DMS114 treated with DMSO at 0.1 percent for 48 hours (cell line): Measurements from ENCODE around the gene USP53.
"Not testable (repeated sequence)": the region's sequence is repeated elsewhere in the genome, so short reads cannot be mapped to it uniquely, and the experiment has no call there.

Experiments used
- DNase-seq: peaks from one replicate; lab custom pipeline; 2025; ENCODE audit not compliant: unreplicated experiment; lab: John Stamatoyannopoulos, UW

Gene USP53

DNA sequence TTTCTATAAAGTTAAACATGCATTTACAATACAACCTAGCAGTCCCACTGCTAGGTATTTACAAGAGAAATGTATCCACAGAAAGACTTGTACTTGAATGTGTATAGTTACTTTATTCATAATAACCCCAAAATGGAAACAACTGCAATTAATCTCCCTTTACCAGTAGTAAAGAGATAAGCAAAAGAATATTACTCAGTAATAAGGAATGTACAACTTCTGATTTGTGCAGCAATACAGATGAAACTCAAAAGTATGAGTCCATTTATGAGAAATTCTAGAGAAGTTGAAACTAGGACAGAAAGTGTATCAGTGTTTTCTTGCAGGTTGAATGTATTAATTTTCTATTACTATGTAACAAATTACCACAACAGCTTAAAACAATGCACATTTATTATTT is 15.2 kb downstream of the USP53 start:
- DNase-seq, result no peak

DNA sequence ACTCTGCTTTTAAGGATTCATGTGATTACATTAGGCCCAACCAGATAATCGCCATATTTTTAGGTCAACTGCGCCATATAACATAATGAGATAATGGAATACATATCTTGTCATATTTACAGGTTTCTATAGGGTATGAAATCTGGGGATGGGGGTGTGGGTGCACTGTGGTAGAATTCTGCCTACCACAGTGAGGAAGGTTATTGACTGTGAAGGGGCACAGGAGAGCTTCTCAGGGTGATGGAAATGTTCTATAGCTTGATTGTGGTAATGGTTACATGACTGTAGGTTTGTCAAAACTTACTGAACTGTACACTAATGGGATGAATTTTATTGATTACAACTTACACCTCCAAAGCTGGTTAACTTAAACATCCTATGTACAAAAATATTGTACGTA is 15.9 kb downstream of the USP53 start:
- no peak for DNase-seq

DNA sequence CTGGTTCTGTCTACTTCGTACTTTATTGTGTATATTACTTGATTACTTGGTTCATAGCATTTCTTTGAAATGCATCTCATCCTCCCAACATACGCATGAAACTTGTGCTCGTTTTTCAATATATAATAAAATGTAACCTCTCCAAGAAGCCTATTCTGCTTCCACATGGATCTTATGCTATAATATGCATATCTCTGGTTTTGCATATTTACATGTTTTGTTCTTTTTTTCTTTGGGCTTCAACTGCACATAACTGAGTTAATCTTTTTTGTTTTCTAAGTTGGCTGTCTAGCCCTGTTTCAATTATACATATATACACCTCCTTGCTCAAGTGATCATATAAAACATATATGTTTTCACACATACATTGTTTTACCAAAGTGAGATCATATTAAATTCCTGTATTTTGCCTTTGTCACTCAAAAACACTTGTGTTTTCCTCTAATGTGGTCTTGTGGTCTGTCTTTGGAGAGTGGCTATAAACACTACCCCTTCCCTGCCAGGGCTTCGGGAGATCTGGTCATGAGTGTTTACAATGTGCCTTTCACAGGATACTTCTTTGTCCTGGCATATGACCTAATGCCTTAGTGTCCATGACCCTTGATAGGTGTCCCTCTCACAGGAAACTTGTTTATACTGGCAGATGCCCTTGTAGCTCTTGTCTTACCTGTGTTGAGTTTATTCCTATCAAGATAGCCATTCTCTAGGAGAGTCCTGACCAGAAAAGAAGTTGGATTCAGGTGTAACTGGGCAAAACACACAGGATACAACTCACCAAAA is 17.6 kb downstream of the USP53 start:
- DNase-seq, result no peak

DNA sequence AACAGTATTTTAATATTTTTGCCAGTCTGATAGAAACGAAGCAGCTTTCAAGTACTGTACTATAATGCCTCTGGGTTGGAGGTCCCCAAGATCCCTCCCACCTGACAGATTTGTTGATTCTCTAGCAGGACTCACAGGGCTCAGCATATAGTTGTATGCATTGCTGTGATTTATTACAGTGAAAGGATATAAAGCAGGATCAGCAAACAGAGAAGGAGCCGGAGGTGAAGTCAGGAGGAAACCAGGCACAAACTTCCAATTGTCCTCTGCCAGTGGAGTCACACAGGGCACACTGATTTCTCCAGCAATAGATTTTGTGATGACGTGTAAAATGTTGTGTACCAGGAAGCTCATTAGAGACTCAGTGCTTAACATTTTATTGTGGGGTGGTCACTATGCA is 19.0 kb downstream of the USP53 start:
- no peak for DNase-seq

- DNase-seq, result no peak
Measured at GRCh38 chr4:119232286-119232685, 19.8 kb downstream of the USP53 start.

GRCh38 chr4:119233191-119233590 is 20.7 kb downstream of the USP53 start:
- DNase-seq, result no peak

GRCh38 chr4:119233750-119234149 is 21.2 kb downstream of the USP53 start:
- DNase-seq, result no peak

DNA sequence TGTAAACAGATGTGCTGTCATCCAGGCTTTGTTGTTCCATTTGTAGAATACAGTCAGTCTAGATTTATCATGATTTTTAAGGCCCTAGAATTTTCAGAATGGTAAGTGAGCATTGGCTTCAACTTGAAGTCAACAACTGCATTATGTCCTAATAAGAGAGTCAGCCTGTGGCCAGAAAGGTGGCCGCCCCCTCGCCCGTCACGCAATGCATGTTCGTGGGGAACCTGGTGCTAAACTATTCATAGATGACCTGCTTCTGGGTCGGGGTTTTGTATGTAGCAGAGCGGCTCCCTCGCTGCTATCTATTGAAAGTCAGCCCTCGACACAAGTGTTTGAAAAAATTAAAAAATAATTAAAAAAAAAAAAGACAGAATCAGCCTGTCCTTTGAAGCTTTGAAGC is 24.7 kb downstream of the USP53 start:
- DNase-seq, result no peak

GRCh38 chr4:119237642-119238041 is 25.1 kb downstream of the USP53 start:
- no peak for DNase-seq

- no peak for DNase-seq
Measured at GRCh38 chr4:119238068-119238722, 25.7 kb downstream of the USP53 start.

DNA sequence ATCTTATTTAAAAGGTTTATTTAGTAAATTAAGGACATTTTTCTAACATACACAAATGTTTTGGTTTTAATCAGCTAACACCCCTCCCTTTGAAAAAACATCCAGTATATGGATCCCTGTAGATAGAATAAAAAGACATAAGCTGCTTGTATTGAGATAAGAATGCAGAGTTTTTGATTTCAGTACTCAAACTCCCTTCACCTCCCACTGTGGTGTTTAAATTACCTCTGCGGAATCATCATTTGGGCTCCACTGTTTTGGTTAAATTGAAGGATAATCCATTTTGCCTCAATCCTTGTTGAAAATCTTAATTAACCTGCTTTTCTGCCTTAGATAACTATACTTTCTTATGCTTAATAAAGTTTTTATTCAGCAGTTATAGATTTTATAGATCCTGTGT is 27.6 kb downstream of the USP53 start:
- no peak for DNase-seq

DNA sequence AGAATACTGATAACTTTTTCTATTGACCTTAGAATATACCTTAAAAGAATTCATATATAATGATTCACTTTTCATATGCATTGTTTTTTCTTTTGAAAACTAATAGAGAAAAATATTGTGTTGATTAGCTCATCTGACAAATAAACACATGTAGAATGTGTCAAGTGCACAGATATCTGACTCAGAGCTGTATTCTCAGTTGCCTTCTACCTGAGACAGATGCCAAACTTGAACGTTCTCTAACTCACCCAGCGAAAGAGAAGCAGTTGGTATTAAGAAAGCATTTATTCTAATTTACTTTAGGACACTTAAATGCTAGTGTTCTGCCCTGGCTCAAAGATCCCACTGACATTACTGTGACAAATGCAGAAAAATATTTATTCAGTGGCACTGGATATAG is 28.1 kb downstream of the USP53 start:
- no peak for DNase-seq

DNA sequence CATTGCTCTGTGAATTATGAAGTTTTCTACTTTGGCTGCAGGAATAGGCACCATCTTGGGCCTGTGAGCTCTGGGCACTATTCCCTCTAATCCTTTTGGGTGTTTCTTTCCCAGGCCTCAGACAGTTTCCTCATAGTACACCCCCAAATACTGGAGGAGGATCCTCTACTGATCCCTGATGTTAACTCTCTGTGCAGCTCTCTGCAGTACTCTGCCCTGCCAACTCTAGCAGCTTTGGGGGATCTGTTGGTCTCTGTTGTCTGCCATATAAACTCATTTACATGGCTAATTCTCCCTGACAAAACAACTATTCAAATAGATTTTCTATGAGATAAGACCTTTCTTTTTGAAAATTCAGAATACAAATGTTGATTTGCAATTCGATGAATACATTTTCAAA is 29.9 kb downstream of the USP53 start:
- DNase-seq, result no peak

DNA sequence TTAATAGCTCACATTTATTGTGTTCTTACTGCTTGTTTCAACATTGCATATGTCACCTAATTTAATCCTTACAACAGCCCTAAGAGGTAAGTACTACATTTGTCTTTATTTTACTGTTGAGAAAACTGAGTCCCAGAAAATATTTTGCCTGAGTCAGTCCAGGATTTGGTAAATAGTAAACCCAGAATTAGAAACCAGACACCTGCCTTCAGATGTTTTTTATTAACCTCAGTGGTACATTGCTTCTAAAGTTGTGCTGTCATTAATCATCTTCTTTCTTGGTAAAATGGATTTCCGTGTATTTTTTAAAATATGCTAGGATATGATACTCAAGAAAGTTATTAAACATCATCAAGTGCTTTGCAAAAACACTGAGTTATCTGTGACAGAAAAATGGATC is 31.4 kb downstream of the USP53 start:
- DNase-seq, result no peak

GRCh38 chr4:119244344-119244743 is 31.8 kb downstream of the USP53 start:
- no peak for DNase-seq

- no peak for DNase-seq
Measured at GRCh38 chr4:119244832-119245231, 32.3 kb downstream of the USP53 start.

DNA sequence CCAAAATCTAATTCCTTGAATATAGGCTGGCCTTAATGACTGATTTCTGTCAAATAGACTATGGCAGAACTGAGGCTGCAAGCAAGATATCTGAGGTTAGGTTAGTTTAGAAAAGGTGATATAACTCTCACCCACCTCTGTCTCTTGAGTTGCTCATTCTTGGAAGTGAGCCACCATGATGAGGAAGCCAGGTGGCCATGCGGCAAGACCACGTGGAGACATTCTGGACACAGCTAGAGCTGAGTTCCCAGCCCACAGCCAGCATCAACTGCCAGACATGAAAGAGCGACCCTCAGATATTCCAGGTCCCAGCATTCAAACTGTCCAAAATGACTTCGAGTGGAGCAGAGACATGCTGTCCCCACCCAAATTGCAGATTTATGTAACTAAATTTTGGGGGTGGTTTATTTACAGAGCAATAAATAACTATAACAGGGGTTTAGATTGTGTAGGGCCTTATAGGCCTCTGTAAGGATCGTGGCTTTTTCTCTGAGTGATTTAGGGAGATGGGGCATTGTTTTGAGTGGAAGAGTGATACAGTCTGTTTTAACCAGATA is 33.7 kb downstream of the USP53 start:
- DNase-seq, result no peak

GRCh38 chr4:119251037-119251436 is 38.5 kb downstream of the USP53 start:
- not testable (repeated sequence) for DNase-seq

DNA sequence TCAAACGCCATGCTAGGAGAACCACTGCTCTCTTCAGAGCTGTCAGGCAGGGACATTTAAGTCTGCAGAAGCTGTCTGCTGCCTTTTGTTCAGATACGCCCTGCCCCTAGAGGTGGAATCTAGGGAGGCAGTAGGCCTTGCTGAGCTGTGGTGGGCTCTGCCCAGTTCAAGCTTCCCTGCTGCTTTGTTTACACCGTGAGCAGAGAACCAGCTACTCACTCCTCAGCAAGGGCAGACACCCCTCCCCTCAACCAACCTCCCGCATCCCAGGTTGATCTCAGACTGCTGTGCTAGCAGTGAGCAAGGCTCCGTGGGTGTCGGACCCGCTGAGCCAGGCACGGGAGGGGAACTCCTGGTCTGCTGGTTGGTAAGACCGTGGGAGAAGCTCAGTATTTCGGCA is 42.7 kb downstream of the USP53 start:
- not testable (repeated sequence) for DNase-seq

DNA sequence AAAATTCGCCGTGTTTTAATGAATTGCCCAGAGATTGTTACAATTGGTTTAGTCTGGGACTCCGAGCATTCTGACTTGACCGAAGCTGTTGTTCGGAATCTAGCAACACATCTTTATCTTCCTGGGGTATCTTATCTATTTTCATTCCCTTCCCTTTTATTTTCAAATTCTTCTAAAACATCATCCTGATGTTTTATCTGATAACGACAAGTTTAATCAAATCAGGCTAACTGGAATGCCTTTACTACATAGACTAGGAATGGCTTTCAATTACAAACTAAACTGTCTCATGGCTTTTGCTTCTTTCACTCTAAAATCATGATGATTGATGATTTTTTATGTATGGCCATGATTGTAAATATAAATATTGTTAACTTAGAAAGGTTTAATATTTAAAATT is 48.0 kb downstream of the USP53 start:
- DNase-seq, result no peak

DNA sequence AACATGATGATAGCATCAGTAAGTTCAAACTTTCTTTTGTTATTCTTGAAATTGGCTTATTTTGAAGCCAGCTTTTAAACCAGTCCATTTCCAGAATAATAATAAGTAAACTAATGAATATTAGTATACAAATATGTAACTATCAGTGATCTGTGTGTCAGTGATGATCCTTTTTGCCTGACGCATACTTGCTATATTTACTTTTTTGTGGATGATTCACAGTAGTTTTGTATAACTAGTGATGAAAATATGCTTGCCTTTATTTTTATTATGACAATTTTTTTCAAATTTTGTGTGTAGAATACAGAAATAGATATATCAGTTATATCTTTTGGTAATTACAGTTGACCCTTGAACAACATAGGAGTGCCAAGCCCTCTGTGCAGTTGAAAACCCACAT is 49.5 kb downstream of the USP53 start:
- no peak for DNase-seq

DNA sequence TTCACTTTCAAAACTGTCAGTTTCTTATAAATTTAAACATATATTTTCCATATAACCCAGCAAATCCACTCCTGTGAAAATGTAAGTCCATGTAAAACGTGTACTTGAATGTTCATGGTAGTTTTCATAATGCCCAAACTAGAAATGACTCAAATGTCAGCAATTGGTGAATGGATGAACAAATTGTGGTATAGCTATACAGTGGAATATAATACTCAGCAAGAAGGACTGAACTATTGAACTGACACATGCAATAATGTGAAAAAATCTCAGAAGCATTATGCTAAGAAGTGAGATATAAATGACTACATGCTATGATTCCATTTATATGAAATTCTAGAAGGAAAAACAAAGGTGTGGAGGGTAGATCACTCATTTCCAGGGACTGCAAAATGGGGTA is 52.2 kb downstream of the USP53 start:
- DNase-seq, result no peak

- DNase-seq, result no peak
Measured at GRCh38 chr4:119266153-119266552, 53.6 kb downstream of the USP53 start.
